HG02759 (cell line): ENCODE results near the gene A2M.

ENCODE experiments used
- ATAC-seq: cut with Tn5 transposase; IDR thresholded peaks from one replicate; pipeline ENCODE4 v1.9.1; 2021; ENCODE audit warnings: mild to moderate bottlenecking, moderate library complexity; ENCODE audit not compliant: unreplicated experiment

A2M gene

DNA sequence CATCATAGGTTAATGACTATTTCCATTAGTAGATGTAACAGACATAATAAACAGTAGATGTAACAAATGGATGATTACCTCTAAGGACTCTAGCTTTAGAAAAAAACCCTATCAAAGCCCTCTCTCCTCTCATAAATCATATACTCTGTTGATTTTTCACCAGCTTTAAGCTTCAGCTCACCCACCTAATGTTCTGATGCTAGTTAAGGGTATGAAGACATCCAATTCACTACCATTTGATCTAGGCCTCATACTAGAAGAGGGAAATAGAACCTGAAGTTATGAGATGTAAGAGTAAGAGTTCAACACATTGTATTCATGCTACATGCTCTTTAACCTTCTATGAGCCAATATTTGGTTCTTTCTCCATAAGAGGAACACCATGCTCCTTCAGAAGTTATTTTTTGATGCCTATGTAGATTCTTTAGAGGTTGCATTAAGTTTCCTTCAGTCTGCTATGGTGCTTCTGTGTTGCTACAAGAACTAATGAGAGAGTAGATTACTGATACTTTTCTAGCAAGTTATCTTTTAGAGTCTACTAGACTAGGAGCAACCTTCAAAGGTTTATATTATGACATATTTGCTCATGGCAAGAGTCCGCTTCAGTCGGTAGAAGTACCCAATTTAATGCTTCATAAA lies 16.0 kb downstream of the A2M start:
- ATAC-seq, result no peak

- ATAC-seq, result no peak
Observed at GRCh38 chr12:9098463-9099026, 17.2 kb downstream of the A2M start.

GRCh38 chr12:9098115-9098452 lies 17.6 kb downstream of the A2M start:
- no peak for ATAC-seq

- no peak for ATAC-seq
Observed at GRCh38 chr12:9096563-9097176, 19.0 kb downstream of the A2M start.

DNA sequence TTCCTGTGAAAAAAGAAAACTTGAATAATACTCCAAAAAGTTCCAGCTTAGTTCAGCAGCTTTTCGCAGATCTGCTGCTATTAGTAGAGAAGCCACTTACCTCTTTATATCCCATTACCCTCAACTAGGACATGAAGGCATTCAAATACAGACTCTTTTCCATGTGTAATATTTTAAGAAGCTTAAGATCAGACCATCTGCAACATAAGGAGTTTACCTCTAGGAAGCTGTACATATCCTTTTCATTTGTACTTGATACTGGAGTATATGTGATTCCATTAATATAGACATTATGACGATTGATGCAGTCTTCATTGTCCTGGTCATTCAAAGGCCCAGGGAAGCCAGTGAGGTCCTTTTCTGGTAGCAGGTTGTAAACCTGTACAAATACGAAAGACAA lies 20.4 kb downstream of the A2M start:
- ATAC-seq, result no peak

DNA sequence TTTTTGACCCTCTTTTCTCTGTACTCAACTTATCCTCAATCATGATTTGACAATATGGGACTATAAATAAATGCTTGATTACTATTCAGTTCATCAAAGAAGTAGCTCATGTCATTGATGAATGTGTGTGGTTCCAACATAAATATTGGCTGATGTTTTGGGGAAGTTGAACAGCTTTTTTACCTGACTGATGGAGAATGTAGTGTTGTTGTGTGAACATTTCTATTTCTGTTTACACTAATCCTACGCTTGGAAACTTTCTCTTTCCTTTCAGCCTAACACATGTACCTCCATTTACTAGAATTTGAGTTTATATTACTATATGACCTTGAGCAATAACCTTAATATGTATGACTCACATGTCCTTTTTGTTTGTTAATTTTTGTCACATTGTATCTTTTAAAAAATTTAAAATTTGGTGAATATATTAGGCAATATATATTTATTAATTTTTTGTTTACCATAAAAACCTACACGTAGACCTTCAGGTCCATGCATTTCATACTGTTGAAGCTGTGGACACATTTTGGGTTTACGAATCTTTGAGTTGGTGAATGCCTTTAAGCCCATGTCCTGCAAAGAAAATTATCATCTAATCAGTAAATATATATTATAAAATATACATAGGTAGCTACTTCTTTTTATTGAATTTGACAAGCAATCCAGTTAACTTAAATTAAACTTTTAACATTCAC lies 21.1 kb downstream of the A2M start:
- ATAC-seq, result no peak

GRCh38 chr12:9091891-9092598 lies 23.7 kb downstream of the A2M start:
- no peak for ATAC-seq

DNA sequence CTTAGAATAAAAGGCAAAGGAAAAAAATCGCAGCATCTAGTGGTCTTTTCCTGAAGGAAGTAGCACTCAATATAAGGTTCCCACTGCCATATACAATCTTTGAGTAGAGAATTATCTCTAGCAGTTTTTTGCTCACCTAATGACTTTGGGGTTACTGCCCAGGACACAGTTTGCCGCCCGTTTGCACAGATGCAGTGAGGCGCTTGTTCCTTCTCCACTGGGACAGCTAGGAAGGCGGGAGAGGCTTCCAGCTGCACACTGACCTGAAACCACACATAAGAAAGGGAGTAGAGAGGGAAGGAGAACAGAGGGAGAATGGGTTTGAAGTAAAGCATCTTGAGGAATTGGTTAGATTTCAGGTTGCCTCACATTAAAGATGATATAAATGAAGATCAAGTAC lies 25.5 kb downstream of the A2M start:
- ATAC-seq, result no peak

GRCh38 chr12:9087087-9087835 lies 28.5 kb downstream of the A2M start:
- no peak for ATAC-seq

DNA sequence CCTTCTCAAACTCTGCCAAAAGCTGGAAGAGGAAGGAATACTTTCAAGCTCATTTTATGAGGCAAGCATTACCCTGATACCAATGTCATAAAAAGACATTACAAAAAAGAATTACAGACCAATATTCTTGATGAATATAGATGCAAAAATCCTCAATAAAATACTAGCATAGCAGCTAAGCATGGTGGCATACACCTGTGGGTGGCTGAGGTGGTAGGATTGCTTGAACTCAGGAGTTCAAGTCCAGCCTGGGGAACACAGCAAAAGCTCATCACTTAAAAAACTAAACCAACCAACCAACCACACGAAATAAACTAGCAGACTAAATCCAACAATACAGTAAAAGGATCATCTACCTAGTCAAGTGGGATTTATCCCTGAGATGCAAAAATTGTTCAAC lies 29.6 kb downstream of the A2M start:
- ATAC-seq, result no peak

DNA sequence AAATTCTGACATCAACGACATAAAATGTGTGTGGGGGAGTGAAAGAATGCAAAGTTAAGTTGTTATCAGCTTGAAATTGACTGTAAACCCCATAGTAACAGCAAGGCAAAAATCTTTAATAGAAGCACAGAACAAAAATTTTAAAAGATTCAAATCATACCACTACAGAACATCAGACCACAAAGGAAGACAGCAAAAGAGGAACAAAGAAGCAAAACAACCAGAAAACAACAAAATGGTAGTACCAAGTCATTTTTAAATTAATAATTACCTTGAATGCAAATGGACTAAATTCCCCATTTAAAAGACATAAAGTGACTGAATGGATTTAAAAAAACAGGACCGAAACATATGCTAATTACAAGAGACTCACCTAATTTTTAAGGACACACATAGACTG lies 31.3 kb downstream of the A2M start:
- no peak for ATAC-seq

DNA sequence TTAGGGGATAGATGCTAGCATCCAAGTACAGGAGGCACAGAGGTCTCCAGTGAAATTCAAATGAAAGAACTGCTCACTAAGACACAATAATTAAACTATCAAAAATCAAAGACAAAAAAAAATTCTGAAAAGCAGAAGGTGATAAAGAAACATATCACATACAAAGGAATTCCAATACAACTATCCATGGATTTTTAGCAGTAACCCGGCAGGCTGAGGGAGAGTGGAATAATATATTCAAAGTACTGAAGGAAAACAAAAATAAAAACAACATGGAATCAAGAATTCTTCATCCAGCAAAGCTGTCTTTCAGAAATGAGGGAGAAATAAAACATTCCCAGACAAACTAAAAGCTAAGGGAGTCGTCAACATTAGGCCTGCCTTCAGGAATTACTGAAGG lies 31.9 kb downstream of the A2M start:
- ATAC-seq, result no peak

- ATAC-seq, result no peak
Observed at GRCh38 chr12:9081667-9082427, 33.9 kb downstream of the A2M start.

DNA sequence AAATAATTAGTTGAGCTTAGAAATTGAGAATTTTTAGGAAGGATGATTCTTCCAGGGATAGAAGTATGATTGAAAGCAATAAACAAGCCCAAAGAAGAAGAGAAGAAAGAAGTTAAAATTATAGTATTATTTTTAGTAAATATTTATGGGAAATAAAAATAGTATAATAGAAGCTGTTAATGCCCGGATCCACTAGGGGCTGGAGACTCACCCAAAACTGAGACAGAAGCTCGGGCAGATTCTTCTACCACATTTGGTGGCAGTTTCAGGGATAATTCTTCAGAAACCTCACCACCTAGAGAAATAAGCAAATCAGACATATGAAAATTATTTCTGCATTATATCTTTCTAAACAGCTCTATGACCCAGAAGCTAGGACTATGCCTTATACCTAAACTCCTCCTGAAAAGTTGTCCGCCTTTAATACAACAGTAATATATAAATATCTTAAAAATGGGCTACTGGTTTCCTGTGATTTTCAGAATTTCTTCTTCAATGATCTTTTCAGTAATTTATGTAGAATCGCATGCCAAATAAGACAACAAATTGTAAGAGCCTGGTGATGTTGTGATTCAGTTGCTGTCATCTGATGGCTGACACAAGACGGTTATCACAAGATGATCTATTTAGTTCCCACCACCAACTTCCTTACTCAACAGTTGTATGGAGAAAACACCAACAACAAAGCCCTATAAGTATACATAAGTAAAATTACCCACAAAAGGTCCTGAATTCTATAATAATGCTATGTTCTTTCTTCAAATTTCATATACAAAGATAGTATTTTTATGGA lies 35.6 kb downstream of the A2M start:
- no peak for ATAC-seq

DNA sequence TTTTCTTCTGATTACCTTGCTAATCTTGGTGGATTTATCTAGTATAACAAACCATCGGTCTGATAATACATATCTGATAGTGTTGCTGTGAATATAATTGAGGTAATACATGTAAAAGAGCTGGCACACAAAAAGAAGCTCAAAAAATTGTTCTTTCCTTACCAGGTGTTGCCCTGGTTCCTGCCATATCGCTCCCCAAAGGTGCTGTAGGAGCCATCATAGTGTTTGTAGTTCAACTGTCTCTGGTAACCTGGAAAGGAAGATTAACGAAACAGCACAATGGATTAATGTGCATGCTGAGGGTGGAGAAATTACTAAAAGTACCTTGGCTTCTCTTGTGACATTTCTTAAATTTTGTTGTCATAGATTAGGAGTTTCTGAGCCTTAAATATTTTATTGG lies 36.6 kb downstream of the A2M start:
- ATAC-seq, result no peak

GRCh38 chr12:9077152-9078031 lies 38.3 kb downstream of the A2M start:
- ATAC-seq, result no peak

DNA sequence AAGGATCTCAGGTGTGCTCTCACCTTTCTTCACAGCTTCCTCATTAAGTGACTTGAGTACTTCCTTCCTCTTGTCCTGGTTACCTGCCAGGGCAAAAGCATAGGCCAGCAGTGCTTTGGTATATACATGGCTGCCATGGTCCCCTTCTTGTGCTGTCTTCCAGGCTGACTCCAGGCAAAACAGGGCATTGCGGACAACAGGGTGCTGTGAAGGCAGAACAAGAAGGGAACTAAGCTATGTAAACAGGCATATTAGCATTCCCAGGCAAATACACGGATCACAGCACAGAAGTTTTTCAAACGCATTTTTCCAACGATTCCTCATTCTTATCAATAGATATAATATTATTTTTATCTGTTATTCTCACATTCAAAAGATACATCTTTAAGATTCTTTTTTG lies 39.0 kb downstream of the A2M start:
- ATAC-seq, result no peak

GRCh38 chr12:9075138-9075535 lies 40.6 kb downstream of the A2M start:
- no peak for ATAC-seq
